ENCODE results near the gene IPO13. TPM values are rescaled to one million over a fixed set of nuclear protein-coding genes. Genes with fewer than 3 reads are reported as not detected.

IPO13 gene
- total and polyA plus RNA-seq, 12 donors, result 25.2 to 74.5 (median 56.8) TPM

GRCh38 chr1:43995984-43996732 is 49.4 kb downstream of the IPO13 start:
- Histone ChIP-seq H3K9me3 (no peaks in the 10 kb centered on the region), H3K36me3 (no peaks in the 10 kb centered on the region), H3K4me1 (peaks cover 0 to 20% (median 8%) of the 10 kb centered on the region in 9 donors), H3K4me3 (no peak overlapping the region), H3K27ac (no peak overlapping the region), H3K27me3 (no peaks in the 10 kb centered on the region)
- no peak for DNase-seq
- TF ChIP-seq, protein P1, sequence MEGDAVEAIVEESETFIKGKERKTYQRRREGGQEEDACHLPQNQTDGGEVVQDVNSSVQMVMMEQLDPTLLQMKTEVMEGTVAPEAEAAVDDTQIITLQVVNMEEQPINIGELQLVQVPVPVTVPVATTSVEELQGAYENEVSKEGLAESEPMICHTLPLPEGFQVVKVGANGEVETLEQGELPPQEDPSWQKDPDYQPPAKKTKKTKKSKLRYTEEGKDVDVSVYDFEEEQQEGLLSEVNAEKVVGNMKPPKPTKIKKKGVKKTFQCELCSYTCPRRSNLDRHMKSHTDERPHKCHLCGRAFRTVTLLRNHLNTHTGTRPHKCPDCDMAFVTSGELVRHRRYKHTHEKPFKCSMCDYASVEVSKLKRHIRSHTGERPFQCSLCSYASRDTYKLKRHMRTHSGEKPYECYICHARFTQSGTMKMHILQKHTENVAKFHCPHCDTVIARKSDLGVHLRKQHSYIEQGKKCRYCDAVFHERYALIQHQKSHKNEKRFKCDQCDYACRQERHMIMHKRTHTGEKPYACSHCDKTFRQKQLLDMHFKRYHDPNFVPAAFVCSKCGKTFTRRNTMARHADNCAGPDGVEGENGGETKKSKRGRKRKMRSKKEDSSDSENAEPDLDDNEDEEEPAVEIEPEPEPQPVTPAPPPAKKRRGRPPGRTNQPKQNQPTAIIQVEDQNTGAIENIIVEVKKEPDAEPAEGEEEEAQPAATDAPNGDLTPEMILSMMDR (IDR thresholded peaks at IDR 0.05), result no peak
- ATAC-seq, result no peak
- WGBS, 2 donors, result 77 to 79% methylated on average over 21 of the region's 21 CpGs
- intact Hi-C loops (cut with DNase I), result loop anchor here in 1 of 10 donors (10.0 kb wide), 1 partner anchor 219 kb away; the partner anchor contains the start of gene DMAP1

DNA sequence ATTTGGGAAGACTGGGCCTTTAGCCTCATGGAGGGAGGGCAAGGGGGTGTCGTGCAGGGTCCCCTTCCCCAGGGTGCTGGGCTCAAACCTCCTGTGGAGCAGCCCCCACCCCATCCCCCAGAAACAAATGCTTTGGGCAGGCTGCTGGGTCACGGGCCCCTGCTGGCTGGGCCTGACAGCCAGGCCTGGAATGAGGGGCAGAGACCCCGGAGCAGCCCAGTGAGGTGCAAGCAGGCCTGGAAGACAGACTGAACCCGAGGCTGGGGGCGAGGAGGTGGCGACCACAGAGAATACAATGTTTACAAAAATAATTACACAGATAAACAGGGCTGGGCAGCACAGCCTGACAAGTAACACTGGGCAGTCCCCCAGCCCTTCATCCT is 50.0 kb downstream of the IPO13 start:
- no peaks in the 10 kb centered on the region for H3K9me3 ChIP-seq
- no peaks in the 10 kb centered on the region for H3K27me3 ChIP-seq
- TF ChIP-seq, protein P1 (IDR thresholded peaks at IDR 0.05), result no peak
- intact Hi-C loops (cut with DNase I), result loop anchor here in 1 of 10 donors (10.0 kb wide), 1 partner anchor 218 kb away; the partner anchor contains the start of gene DMAP1
- H3K4me1 ChIP-seq, result peaks cover 0 to 17% (median 7%) of the 10 kb centered on the region in 9 donors
- H3K4me3 ChIP-seq, result no peak overlapping the region
- no peaks in the 10 kb centered on the region for H3K36me3 ChIP-seq
- DNase-seq (no peak), ATAC-seq (no peak)
- WGBS, 2 donors, result 79 to 85% methylated on average over 6 of the region's 6 CpGs
- H3K27ac ChIP-seq, result no peak overlapping the region

DNA sequence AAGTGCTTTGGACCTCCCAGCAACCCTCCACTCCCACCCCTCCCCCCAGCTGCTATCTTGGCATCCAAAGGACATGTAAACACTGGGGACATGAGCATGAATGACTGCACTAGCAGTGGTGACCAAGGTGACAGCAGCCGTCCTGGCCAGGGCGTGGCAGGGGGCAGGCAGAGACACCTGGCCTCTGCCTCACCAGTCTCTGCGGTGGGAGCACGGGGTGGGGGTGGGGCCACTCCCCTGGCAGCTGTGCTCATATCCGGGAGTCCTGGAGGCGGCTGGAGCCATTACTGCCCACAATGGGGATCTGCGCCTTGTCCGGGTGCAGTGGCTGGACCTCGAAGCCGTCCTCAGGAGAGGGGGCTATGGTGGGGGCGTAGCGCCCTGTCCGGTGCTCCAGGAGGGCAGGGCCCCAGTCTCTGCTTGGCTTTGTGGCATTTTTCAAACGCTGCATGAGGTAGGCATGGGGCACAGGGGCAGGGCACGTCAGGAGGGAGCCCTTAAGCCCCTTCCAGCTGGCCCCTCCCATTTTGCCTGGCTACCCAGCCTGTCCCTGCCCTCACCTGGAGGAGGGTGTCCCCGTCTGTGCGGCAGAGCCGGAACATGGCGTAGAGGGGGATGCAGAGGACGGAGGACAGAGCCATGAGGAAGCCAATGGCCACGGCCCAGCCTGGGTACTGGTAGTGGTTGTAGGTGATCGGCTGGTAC is 50.7 kb downstream of the IPO13 start:
- Histone ChIP-seq H3K36me3 (no peaks in the 10 kb centered on the region), H3K9me3 (no peaks in the 10 kb centered on the region), H3K27ac (no peak overlapping the region), H3K4me1 (peaks cover 0 to 10% (median under 1%) of the 10 kb centered on the region in 9 donors), H3K27me3 (no peaks in the 10 kb centered on the region), H3K4me3 (no peak overlapping the region)
- DNase-seq (no peak), ATAC-seq (no peak)
- TF ChIP-seq, protein P1 (IDR thresholded peaks at IDR 0.05), result no peak
- WGBS, 2 donors, result 84% methylated on average over 22 of the region's 22 CpGs
- intact Hi-C loops (cut with DNase I), result loop anchor here in 1 of 10 donors (10.0 kb wide), 1 partner anchor 217 kb away; the partner anchor contains the start of gene DMAP1

DNA sequence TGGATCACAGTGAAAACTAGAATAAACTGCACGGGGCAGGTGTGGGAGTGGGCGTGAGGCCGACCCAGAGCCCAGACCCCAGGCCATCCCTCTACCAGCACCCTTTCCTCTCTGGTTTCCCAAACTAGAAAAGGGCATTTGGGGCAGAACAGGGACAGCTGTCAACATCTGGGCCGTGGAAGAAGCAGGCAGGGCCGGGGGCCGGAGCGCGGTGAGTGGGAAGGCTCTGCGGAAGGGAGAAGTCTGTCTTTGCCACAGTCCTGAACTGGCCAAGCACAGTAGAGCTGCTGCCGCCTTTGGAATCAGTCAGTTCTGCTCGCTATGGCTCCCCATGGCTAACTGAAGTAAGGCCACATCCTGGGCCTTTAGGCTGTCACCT is 51.2 kb downstream of the IPO13 start:
- Histone ChIP-seq H3K4me3 (no peak overlapping the region), H3K27me3 (no peaks in the 10 kb centered on the region), H3K36me3 (no peaks in the 10 kb centered on the region), H3K4me1 (peaks cover 0 to 10% (median 0%) of the 10 kb centered on the region in 9 donors), H3K9me3 (no peaks in the 10 kb centered on the region), H3K27ac (no peak overlapping the region)
- TF ChIP-seq, protein P1 (IDR thresholded peaks at IDR 0.05), result no peak
- intact Hi-C loops (cut with DNase I), result loop anchor here in 1 of 10 donors (10.0 kb wide), 1 partner anchor 217 kb away; the partner anchor contains the start of gene DMAP1
- WGBS, 2 donors, result 82 to 84% methylated on average over 11 of the region's 11 CpGs
- ATAC-seq, result no peak
- DNase-seq, result no peak
